ENCODE measurements around the gene PGAM5. TPM values are rescaled to one million over a fixed set of nuclear protein-coding genes. Genes with fewer than 3 reads are reported as not detected.

PGAM5 gene
- total RNA-seq, 2 experiments from 2014 or later: 12.8 to 15.1 TPM

DNA sequence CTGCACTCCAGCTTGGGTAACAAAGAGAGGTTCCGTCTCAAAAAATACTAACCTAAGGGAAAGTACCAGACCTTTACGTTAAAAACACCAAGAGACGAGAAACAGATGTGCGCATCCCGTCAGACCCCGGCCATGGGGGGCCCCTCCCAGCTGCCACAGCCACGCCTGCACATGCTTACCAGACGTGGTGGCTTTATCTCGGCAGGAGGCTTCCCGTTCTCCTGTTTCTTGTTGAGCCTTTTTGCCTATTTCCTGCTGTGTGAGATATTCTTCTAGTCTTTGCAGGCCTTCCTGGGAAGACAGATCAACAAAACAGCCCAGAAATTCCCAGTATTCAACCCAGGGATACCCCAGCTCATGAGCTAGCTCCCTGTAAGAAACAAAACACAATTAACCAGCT lies 23.6 kb downstream of the PGAM5 start:
- intact Hi-C loops (cut with DNase I, micrococcal nuclease): no loop called here
- TF ChIP-seq, protein P1, sequence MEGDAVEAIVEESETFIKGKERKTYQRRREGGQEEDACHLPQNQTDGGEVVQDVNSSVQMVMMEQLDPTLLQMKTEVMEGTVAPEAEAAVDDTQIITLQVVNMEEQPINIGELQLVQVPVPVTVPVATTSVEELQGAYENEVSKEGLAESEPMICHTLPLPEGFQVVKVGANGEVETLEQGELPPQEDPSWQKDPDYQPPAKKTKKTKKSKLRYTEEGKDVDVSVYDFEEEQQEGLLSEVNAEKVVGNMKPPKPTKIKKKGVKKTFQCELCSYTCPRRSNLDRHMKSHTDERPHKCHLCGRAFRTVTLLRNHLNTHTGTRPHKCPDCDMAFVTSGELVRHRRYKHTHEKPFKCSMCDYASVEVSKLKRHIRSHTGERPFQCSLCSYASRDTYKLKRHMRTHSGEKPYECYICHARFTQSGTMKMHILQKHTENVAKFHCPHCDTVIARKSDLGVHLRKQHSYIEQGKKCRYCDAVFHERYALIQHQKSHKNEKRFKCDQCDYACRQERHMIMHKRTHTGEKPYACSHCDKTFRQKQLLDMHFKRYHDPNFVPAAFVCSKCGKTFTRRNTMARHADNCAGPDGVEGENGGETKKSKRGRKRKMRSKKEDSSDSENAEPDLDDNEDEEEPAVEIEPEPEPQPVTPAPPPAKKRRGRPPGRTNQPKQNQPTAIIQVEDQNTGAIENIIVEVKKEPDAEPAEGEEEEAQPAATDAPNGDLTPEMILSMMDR (IDR thresholded peaks at IDR 0.05): no peak
- no peak for DNase-seq
- Histone ChIP-seq H3K4me3 (ENCODE audit: low read length) (no peak overlapping the region), H3K36me3 (ENCODE audit: insufficient read depth, low read length) (peaks cover 72% of the 10 kb centered on the region), H3K4me1 (ENCODE audit: insufficient read depth, low read length) (no peaks in the 10 kb centered on the region), H3K27ac (ENCODE audit: low read depth in 1 of 2, low read length in 2 of 2) (no peak overlapping the region), H3K9me3 (ENCODE audit: control insufficient read depth in 1 of 2, insufficient read depth in 1 of 2, low read length in 2 of 2) (no peaks in the 10 kb centered on the region), H3K27me3 (ENCODE audit: control insufficient read depth in 1 of 2, insufficient read depth in 2 of 2, low read length in 2 of 2) (no peaks in the 10 kb centered on the region)
- Mint-ChIP-seq H3K4me3 (no peak overlapping the region), H3K27ac (no peak overlapping the region), H3K4me1 (ENCODE audit: low read depth) (no peaks in the 10 kb centered on the region), H3K27me3 (no peaks in the 10 kb centered on the region), H3K9me3 (no peaks in the 10 kb centered on the region), H3K36me3 (ENCODE audit: low read depth) (peaks cover 88% of the 10 kb centered on the region)
- POLR2A ChIA-PET: no interaction called here
- CTCF ChIA-PET: no interaction called here
- no peak for ATAC-seq (ENCODE audit: poor library complexity)

DNA sequence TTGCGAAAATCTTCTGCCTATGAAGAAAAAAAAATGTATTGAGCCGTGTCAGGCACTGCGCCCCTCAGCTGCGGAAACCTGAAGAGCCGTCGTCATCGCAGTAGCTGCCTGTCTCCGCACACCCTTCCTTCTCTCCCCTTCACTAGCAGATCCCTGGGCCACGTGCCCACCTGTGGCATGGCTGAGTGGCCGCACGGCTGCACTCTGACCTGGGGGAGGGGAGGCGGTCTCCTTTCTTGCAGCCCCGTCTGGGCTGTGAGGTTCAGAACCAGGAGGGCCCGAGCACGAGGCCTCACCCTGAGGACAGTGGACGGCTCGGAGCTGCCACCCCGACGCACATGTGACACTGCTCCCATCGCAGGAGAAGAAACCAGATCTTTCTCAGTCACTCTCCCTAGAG lies 24.9 kb downstream of the PGAM5 start:
- TF ChIP-seq, protein P1 (IDR thresholded peaks at IDR 0.05): no peak
- no peak for ATAC-seq (ENCODE audit: poor library complexity)
- H3K27me3 Mint-ChIP-seq: no peaks in the 10 kb centered on the region
- DNase-seq: no peak
- no peaks in the 10 kb centered on the region for H3K9me3 ChIP-seq (ENCODE audit: control insufficient read depth in 1 of 2, insufficient read depth in 1 of 2, low read length in 2 of 2)
- no peak overlapping the region for H3K27ac Mint-ChIP-seq
- no peak overlapping the region for H3K4me3 Mint-ChIP-seq
- ChIA-PET POLR2A (interaction anchor here (0.7 kb wide), 1 partner anchor 135 kb away, joined by 4 read pairs; no protein-coding TSS in a partner anchor), CTCF (no interaction called here)
- no peaks in the 10 kb centered on the region for H3K9me3 Mint-ChIP-seq
- intact Hi-C loops (cut with DNase I, micrococcal nuclease): no loop called here
- no peaks in the 10 kb centered on the region for H3K4me1 ChIP-seq (ENCODE audit: insufficient read depth, low read length)
- H3K36me3 Mint-ChIP-seq (ENCODE audit: low read depth): peaks cover 91% of the 10 kb centered on the region
- H3K27ac ChIP-seq (ENCODE audit: low read depth in 1 of 2, low read length in 2 of 2): no peak overlapping the region
- H3K27me3 ChIP-seq (ENCODE audit: control insufficient read depth in 1 of 2, insufficient read depth in 2 of 2, low read length in 2 of 2): no peaks in the 10 kb centered on the region
- peaks cover 80% of the 10 kb centered on the region for H3K36me3 ChIP-seq (ENCODE audit: insufficient read depth, low read length)
- H3K4me3 ChIP-seq (ENCODE audit: low read length): no peak overlapping the region
- H3K4me1 Mint-ChIP-seq (ENCODE audit: low read depth): no peaks in the 10 kb centered on the region

DNA sequence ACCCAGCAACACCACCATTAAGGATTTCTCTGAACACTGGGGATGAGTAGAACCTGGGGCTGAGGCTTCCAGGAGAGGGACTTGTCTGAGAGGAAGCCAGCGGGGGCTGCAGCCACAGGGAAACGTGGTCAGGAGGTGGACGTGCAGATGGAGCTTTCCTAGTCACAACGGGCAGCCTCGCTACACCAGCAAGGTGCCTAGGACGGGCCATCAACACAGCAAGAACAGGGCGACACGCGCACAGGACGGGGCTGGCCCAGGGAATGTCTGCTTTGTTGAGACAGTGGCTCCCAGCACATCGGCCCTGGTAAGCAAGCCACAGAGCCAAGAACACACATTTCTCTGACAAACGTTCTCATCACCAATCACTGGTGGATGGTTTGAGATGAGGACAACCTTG lies 25.7 kb downstream of the PGAM5 start:
- no peaks in the 10 kb centered on the region for H3K27me3 ChIP-seq (ENCODE audit: control insufficient read depth in 1 of 2, insufficient read depth in 2 of 2, low read length in 2 of 2)
- DNase-seq: no peak
- POLR2A ChIA-PET: no interaction called here
- intact Hi-C loops (cut with DNase I, micrococcal nuclease): no loop called here
- Mint-ChIP-seq H3K27ac (no peak overlapping the region), H3K36me3 (ENCODE audit: low read depth) (peaks cover 94% of the 10 kb centered on the region), H3K4me3 (no peak overlapping the region), H3K27me3 (no peaks in the 10 kb centered on the region), H3K9me3 (no peaks in the 10 kb centered on the region), H3K4me1 (ENCODE audit: low read depth) (no peaks in the 10 kb centered on the region)
- no peak for ATAC-seq (ENCODE audit: poor library complexity)
- TF ChIP-seq, protein P1 (IDR thresholded peaks at IDR 0.05): no peak
- no peak overlapping the region for H3K27ac ChIP-seq (ENCODE audit: low read depth in 1 of 2, low read length in 2 of 2)
- H3K9me3 ChIP-seq (ENCODE audit: control insufficient read depth in 1 of 2, insufficient read depth in 1 of 2, low read length in 2 of 2): no peaks in the 10 kb centered on the region
- no peak overlapping the region for H3K4me3 ChIP-seq (ENCODE audit: low read length)
- CTCF ChIA-PET: no interaction called here
- H3K4me1 ChIP-seq (ENCODE audit: insufficient read depth, low read length): no peaks in the 10 kb centered on the region
- peaks cover 82% of the 10 kb centered on the region for H3K36me3 ChIP-seq (ENCODE audit: insufficient read depth, low read length)
